Measurements from ENCODE around the gene FAM50B. TPM values are rescaled to one million over a fixed set of nuclear protein-coding genes. Genes with fewer than 3 reads are reported as not detected.

FAM50B gene
- total and polyA plus RNA-seq, 2 of the 4 experiments (the other 2 are of a cell fraction) = 4.1 to 7.4 TPM

DNA sequence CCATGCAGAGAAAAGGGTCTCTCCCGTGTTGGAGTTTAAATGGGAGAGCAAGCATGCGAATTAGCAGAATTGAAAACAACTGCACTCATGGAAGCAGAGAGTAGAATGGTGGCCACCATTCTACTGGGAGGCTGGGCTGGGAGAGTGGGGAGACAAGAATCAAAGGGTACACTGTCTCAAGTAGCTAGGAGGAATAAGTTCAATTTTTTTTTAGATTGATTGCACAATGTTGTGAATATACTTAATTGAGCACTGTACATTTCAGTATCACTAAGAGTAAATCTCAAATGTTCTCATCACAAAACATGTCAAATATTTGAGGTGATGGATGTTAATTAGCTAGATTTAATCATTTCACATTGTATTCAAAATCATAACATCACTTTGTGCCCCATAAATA, 34.6 kb upstream of the FAM50B start:
- H4K20me1 ChIP-seq (ENCODE audit: insufficient read depth, low read length) = no peaks in the 10 kb centered on the region
- no peak overlapping the region for H2BK20ac ChIP-seq (ENCODE audit: low read depth, low read length)
- WGBS, 2 experiments (ENCODE audit: extremely low coverage in 2 of 2, insufficient read length in 1 of 2) = 95% methylated on average over 2 of the region's 2 CpGs; no CpG with 5 or more reads in 1 of the 2 experiments
- no peak overlapping the region for H3K23ac ChIP-seq (ENCODE audit: low read depth, low read length)
- H3K9ac ChIP-seq (ENCODE audit: low read depth, low read length) = no peak overlapping the region
- ChIA-PET CTCF (interaction anchor here (1.0 kb wide), 1 partner anchor 67 kb away, joined by 3 read pairs; no protein-coding TSS in a partner anchor), POLR2A (ENCODE audit: unreplicated experiment) (interaction anchor here (0.9 kb wide), 1 partner anchor 11 kb away, joined by 3 read pairs; no protein-coding TSS in a partner anchor)
- peaks cover 7% of the 10 kb centered on the region for H3K4me1 ChIP-seq (ENCODE audit: control insufficient read depth, insufficient read depth, low read length)
- H2AK9ac ChIP-seq (replicated peaks; ENCODE audit: low read depth, low read length, poor library complexity) = no peak overlapping the region
- no peak overlapping the region for H3K56ac ChIP-seq (ENCODE audit: extremely low read depth, insufficient read depth, low read length)
- no peak overlapping the region for H3K14ac ChIP-seq (replicated peaks; ENCODE audit: low read depth, low read length)
- H4K91ac ChIP-seq (ENCODE audit: insufficient read depth, low read depth, low read length) = no peak overlapping the region
- intact Hi-C loops (cut with micrococcal nuclease) = no loop called here
- no peak overlapping the region for H3K4ac ChIP-seq (ENCODE audit: low read depth, low read length)
- no peak overlapping the region for H3K18ac ChIP-seq (ENCODE audit: low read depth, low read length)
- no peak overlapping the region for H4K5ac ChIP-seq (ENCODE audit: low read depth, low read length)
- no peak overlapping the region for H4K8ac ChIP-seq (ENCODE audit: low read depth in 2 of 2, low read length in 2 of 2)
- H3K36me3 ChIP-seq (ENCODE audit: control insufficient read depth, insufficient read depth, low read length) = no peaks in the 10 kb centered on the region
- H3K9me3 ChIP-seq (ENCODE audit: control insufficient read depth, insufficient read depth, low read length) = no peaks in the 10 kb centered on the region
- H2BK15ac ChIP-seq (ENCODE audit: low read depth, low read length) = no peak overlapping the region
- H2AK5ac ChIP-seq (ENCODE audit: low read depth, low read length) = peak overlapping the region; percentile 53; the same call in 1 of the 2 replicates
- BruUV-seq (replicated peaks) = no TSS peak
- H2BK120ac ChIP-seq (ENCODE audit: low read depth, low read length) = peak overlapping the region; percentile 19; the same call in 1 of the 2 replicates
- in situ Hi-C loops (cut with MboI; ENCODE audit: low sequenced_read_pairs) = no loop called here
- H3K27ac ChIP-seq (ENCODE audit: insufficient read depth, low read length) = no peak overlapping the region
- DNase-seq (no peak), ATAC-seq (ENCODE audit: low read depth) (no peak)
- peaks cover 17% of the 10 kb centered on the region for H3K9me1 ChIP-seq (ENCODE audit: insufficient read depth, low read length)
- no peak overlapping the region for H2AFZ ChIP-seq (replicated peaks; ENCODE audit: low read length, poor library complexity)
- TF ChIP-seq CEBPB (IDR thresholded peaks at IDR 0.05; ENCODE audit: low read depth, low read length) (peak; percentile 61), RFX5 (IDR thresholded peaks at IDR 0.05; ENCODE audit: low read depth, low read length) (no peak)
- no peak overlapping the region for H3K4me2 ChIP-seq (ENCODE audit: low read depth, low read length)
- no peak overlapping the region for H2BK5ac ChIP-seq (ENCODE audit: low read depth, low read length, poor library complexity, severe bottlenecking)
- H3K27me3 ChIP-seq (ENCODE audit: control insufficient read depth, insufficient read depth, low read length) = no peaks in the 10 kb centered on the region
- dilution Hi-C loops (cut with HindIII; ENCODE audit: low sequenced_read_pairs, unreplicated experiment) = no loop called here
- H3K4me3 ChIP-seq (ENCODE audit: insufficient read depth, low read depth, low read length) = no peak overlapping the region
- peaks cover 0 to 3% of the 10 kb centered on the region in 2 experiments; a peak in 1 of 4 replicates for H3K79me1 ChIP-seq (ENCODE audit: low read depth in 1 of 2, low read length in 2 of 2)

Data from IMR-90 (cell line).